ENCODE measurements around the gene PTPN5. TPM values are rescaled to one million over a fixed set of nuclear protein-coding genes. Genes with fewer than 3 reads are reported as not detected.

Gene PTPN5
- total RNA-seq, 5 donors from 2014 or later (not counting 1 experiment from before 2014, with no cell fraction given): 0.22 TPM; not detected in 4

DNA sequence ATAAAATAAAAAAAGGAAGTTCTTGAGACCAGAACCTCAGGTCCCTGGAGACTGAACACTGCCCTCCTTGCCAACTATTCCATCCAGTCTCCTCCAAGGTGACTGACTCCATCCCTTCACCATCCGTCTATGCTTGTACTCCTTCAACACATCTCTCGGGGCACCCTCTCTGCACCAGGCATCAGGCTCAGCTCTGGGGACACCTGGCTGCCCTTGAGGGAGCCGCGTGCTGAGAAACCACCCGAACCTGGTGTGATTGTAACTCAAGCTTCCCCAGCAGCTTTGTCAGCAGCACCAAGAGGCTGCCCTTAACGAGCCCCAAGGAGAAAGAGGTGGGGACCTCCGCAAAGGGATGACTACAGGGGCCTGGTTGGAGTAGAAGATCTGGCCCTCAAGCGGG is 1.7 kb downstream of the PTPN5 start:
- Histone ChIP-seq H3K4me3 (ENCODE audit: control insufficient read depth in 1 of 2, extremely low read depth in 1 of 2, low read length in 1 of 2) (no peak overlapping the region), H3K9me3 (no peaks in the 10 kb centered on the region), H3K27ac (ENCODE audit: low read length) (no peak overlapping the region), H3K27me3 (replicated peaks in 1 of 2; ENCODE audit: control insufficient read depth in 2 of 2, extremely low read depth in 1 of 2, insufficient read depth in 2 of 2, low read length in 1 of 2) (peaks cover 11 to 33% of the 10 kb centered on the region in 2 experiments), H3K4me1 (ENCODE audit: control insufficient read depth in 1 of 2, extremely low read depth in 1 of 2, insufficient read depth in 2 of 2, low read length in 2 of 2) (peaks cover 0 to 5% of the 10 kb centered on the region in 2 experiments), H3K36me3 (ENCODE audit: control insufficient read depth in 2 of 2, extremely low read depth in 1 of 2, insufficient read depth in 1 of 2, low read length in 1 of 2) (no peaks in the 10 kb centered on the region)
- Mint-ChIP-seq H3K9me3 (no peaks in the 10 kb centered on the region), H3K36me3 (no peaks in the 10 kb centered on the region), H3K4me3 (peak overlapping the region in 1 of 3 donors; percentile 17), H3K27me3 (peaks cover 45 to 63% of the 10 kb centered on the region in 2 donors), H3K4me1 (peaks cover 4 to 12% (median 5%) of the 10 kb centered on the region in 3 donors), H3K27ac (no peak overlapping the region)
- DNase-seq (no peak), ATAC-seq (replicated peaks in 1 of 4) (no peak)
- ChIA-PET CTCF (no interaction called here), POLR2A (no interaction called here)
- WGBS (ENCODE audit: insufficient coverage): 64% methylated on average over 7 of the region's 8 CpGs

DNA sequence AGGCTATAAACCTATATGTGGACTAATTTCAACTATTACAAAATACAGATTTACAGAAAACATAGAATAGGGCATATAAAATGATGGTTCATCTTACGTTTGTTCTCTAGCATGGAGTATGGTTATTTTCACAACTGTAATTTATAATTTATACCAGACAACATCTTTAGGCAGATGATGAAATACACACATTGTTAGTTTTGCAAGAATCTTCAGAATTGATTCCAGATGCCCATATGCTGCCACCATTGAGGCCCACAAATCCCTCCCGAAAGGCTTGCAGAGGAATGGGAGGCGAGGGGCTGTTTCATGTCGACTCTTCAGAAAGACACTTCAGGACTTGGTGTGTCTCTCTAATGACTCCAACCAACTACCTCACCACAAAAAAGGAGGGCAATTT is 6.2 kb downstream of the PTPN5 start:
- Mint-ChIP-seq H3K27ac (no peak overlapping the region), H3K4me1 (no peaks in the 10 kb centered on the region), H3K36me3 (no peaks in the 10 kb centered on the region), H3K9me3 (no peaks in the 10 kb centered on the region), H3K27me3 (peaks cover 27 to 29% of the 10 kb centered on the region in 2 donors), H3K4me3 (no peak overlapping the region)
- Histone ChIP-seq H3K36me3 (ENCODE audit: control insufficient read depth in 2 of 2, extremely low read depth in 1 of 2, insufficient read depth in 1 of 2, low read length in 1 of 2) (no peaks in the 10 kb centered on the region), H3K4me1 (ENCODE audit: control insufficient read depth in 1 of 2, extremely low read depth in 1 of 2, insufficient read depth in 2 of 2, low read length in 2 of 2) (no peaks in the 10 kb centered on the region), H3K9me3 (no peaks in the 10 kb centered on the region), H3K27me3 (replicated peaks in 1 of 2; ENCODE audit: control insufficient read depth in 2 of 2, extremely low read depth in 1 of 2, insufficient read depth in 2 of 2, low read length in 1 of 2) (peaks cover 8 to 11% of the 10 kb centered on the region in 2 experiments), H3K27ac (ENCODE audit: low read length) (no peak overlapping the region), H3K4me3 (ENCODE audit: control insufficient read depth in 1 of 2, extremely low read depth in 1 of 2, low read length in 1 of 2) (no peak overlapping the region)
- 83% methylated on average over 3 of the region's 4 CpGs for WGBS (ENCODE audit: insufficient coverage)
- DNase-seq (no peak), ATAC-seq (replicated peaks in 1 of 4) (no peak)
- POLR2A ChIA-PET: no interaction called here
- CTCF ChIA-PET: no interaction called here

DNA sequence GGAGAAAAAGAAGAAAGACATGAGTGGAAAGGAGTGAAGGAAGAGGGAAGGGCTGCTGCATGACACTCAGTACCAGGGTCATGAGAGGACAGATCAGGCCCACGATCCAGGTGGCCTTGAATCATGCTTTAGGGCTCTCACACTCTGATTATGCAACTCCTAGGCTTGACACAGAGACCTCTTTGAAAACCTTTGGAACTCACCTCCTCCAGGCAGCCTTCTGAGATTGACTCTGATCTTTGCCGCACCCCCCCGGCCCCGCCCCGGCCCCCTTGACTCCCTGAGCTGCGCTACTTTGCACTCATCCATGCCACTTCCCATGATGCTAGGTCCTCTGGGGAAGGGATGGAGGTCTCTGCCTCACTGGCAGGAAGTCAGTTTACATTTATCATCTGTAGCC is 10.7 kb downstream of the PTPN5 start:
- Histone ChIP-seq H3K4me3 (ENCODE audit: control insufficient read depth in 1 of 2, extremely low read depth in 1 of 2, low read length in 1 of 2) (no peak overlapping the region), H3K27ac (ENCODE audit: low read length) (no peak overlapping the region), H3K36me3 (ENCODE audit: control insufficient read depth in 2 of 2, extremely low read depth in 1 of 2, insufficient read depth in 1 of 2, low read length in 1 of 2) (no peaks in the 10 kb centered on the region), H3K27me3 (replicated peaks in 1 of 2; ENCODE audit: control insufficient read depth in 2 of 2, extremely low read depth in 1 of 2, insufficient read depth in 2 of 2, low read length in 1 of 2) (peaks cover 0 to 5% of the 10 kb centered on the region in 2 experiments), H3K4me1 (ENCODE audit: control insufficient read depth in 1 of 2, extremely low read depth in 1 of 2, insufficient read depth in 2 of 2, low read length in 2 of 2) (peaks cover 0 to 7% of the 10 kb centered on the region in 2 experiments), H3K9me3 (no peaks in the 10 kb centered on the region)
- Mint-ChIP-seq H3K27me3 (peaks cover 0 to 2% of the 10 kb centered on the region in 2 donors), H3K9me3 (peaks cover 0 to 8% (median 3%) of the 10 kb centered on the region in 3 donors), H3K4me1 (peaks cover 9 to 11% (median 11%) of the 10 kb centered on the region in 3 donors), H3K36me3 (no peaks in the 10 kb centered on the region), H3K4me3 (no peak overlapping the region), H3K27ac (no peak overlapping the region)
- POLR2A ChIA-PET: no interaction called here
- DNase-seq: no peak
- ATAC-seq (replicated peaks in 1 of 4): no peak
- 50% methylated on average over 1 of the region's 6 CpGs for WGBS (ENCODE audit: insufficient coverage)
- CTCF ChIA-PET: no interaction called here

DNA sequence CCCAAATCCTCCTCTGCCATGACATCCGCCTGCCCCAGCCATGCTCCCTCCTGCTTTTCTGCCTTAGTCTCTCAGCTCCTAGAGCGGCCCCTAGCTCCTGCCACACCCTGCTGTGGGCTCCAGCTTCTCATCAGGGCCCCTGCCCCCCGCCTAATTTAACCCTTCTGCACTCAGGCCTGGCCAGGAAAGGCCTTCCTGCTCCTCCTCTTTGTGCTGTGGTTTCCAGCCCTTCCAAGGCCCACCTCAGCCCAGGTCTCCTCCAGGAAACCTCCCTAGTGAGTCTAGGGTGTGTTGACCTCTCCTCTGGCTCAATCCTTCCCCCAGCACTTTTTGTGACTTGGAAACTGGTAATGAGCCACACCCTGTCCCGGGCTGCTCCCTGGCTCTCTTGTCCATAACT is 11.3 kb downstream of the PTPN5 start:
- Mint-ChIP-seq H3K4me1 (peaks cover 9 to 11% (median 11%) of the 10 kb centered on the region in 3 donors), H3K36me3 (no peaks in the 10 kb centered on the region), H3K4me3 (no peak overlapping the region), H3K9me3 (peaks cover 0 to 8% (median 3%) of the 10 kb centered on the region in 3 donors), H3K27me3 (peaks cover 0 to 2% of the 10 kb centered on the region in 2 donors), H3K27ac (no peak overlapping the region)
- H3K27ac ChIP-seq (ENCODE audit: low read length): no peak overlapping the region
- 84% methylated on average over 3 of the region's 4 CpGs for WGBS (ENCODE audit: insufficient coverage)
- ChIA-PET CTCF (interaction anchor here in 1 of 2 donors (0.7 kb wide), 1 partner anchor 16 kb away, joined by 3 read pairs; no protein-coding TSS in a partner anchor), POLR2A (no interaction called here)
- DNase-seq: no peak
- ATAC-seq (replicated peaks in 1 of 4): no peak
- H3K4me1 ChIP-seq (ENCODE audit: control insufficient read depth in 1 of 2, extremely low read depth in 1 of 2, insufficient read depth in 2 of 2, low read length in 2 of 2): peaks cover 0 to 7% of the 10 kb centered on the region in 2 experiments
- H3K27me3 ChIP-seq (replicated peaks in 1 of 2; ENCODE audit: control insufficient read depth in 2 of 2, extremely low read depth in 1 of 2, insufficient read depth in 2 of 2, low read length in 1 of 2): peaks cover 0 to 9% of the 10 kb centered on the region in 2 experiments
- no peaks in the 10 kb centered on the region for H3K9me3 ChIP-seq
- H3K36me3 ChIP-seq (ENCODE audit: control insufficient read depth in 2 of 2, extremely low read depth in 1 of 2, insufficient read depth in 1 of 2, low read length in 1 of 2): no peaks in the 10 kb centered on the region
- no peak overlapping the region for H3K4me3 ChIP-seq (ENCODE audit: control insufficient read depth in 1 of 2, extremely low read depth in 1 of 2, low read length in 1 of 2)

DNA sequence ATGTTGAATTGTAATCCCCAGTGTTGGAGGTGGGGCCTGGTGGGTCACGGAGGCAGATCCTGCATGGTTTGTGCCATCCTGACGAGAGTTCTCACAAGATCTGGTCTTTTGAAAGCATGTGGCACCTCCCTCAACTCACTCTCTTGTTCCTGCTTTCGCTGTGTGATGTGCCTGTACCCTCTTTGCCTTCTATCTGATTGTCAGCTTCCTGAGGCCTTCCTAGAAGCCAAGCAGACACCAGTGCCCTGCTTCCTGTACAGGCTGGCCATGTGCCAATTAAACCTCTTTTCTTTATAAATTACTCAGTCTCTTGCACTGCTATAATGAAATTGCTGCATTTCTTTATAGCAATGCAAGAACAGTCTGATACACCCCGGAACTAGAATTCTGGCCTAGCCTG is 13.1 kb downstream of the PTPN5 start:
- H3K4me3 Mint-ChIP-seq: no peak overlapping the region
- H3K36me3 Mint-ChIP-seq: no peaks in the 10 kb centered on the region
- no peaks in the 10 kb centered on the region for H3K27me3 Mint-ChIP-seq
- DNase-seq: no peak
- H3K9me3 Mint-ChIP-seq: peaks cover 0 to 8% (median 3%) of the 10 kb centered on the region in 3 donors
- ChIA-PET CTCF (no interaction called here), POLR2A (no interaction called here)
- H3K27ac ChIP-seq (ENCODE audit: low read length): no peak overlapping the region
- H3K4me3 ChIP-seq (ENCODE audit: control insufficient read depth in 1 of 2, extremely low read depth in 1 of 2, low read length in 1 of 2): no peak overlapping the region
- H3K4me1 ChIP-seq (ENCODE audit: control insufficient read depth in 1 of 2, extremely low read depth in 1 of 2, insufficient read depth in 2 of 2, low read length in 2 of 2): peaks cover 0 to 7% of the 10 kb centered on the region in 2 experiments
- 47% methylated on average over 3 of the region's 4 CpGs for WGBS (ENCODE audit: insufficient coverage)
- H3K36me3 ChIP-seq (ENCODE audit: control insufficient read depth in 2 of 2, extremely low read depth in 1 of 2, insufficient read depth in 1 of 2, low read length in 1 of 2): no peaks in the 10 kb centered on the region
- no peaks in the 10 kb centered on the region for H3K9me3 ChIP-seq
- ATAC-seq (replicated peaks in 1 of 4): no peak
- peak overlapping the region in 1 of 2 donors; percentile 58 for H3K27ac Mint-ChIP-seq
- peaks cover 9 to 11% (median 11%) of the 10 kb centered on the region in 3 donors for H3K4me1 Mint-ChIP-seq
- peaks cover 0 to 10% of the 10 kb centered on the region in 2 experiments for H3K27me3 ChIP-seq (replicated peaks in 1 of 2; ENCODE audit: control insufficient read depth in 2 of 2, extremely low read depth in 1 of 2, insufficient read depth in 2 of 2, low read length in 1 of 2)

DNA sequence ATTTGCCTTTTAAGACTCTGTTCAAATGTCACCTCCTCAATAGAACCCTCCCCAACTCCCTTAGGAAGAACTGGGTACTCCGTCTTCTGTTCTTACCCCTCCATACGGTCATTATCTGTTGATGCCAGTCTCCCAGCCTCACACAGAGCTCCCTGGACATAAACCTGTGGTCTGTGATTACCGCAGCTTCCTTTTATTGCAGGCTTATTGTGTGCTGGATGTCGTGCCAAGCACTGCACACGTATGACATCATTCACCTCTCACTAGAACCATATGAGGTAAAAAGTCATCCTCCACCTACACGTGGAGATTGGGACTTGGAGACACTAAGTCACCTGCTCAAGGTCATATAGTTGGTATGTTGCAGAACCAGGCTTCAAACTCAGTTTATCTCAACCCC is 15.3 kb downstream of the PTPN5 start:
- DNase-seq (no peak), ATAC-seq (replicated peaks in 1 of 4) (no peak)
- CTCF ChIA-PET: no interaction called here
- Histone ChIP-seq H3K36me3 (ENCODE audit: control insufficient read depth in 2 of 2, extremely low read depth in 1 of 2, insufficient read depth in 1 of 2, low read length in 1 of 2) (no peaks in the 10 kb centered on the region), H3K27ac (ENCODE audit: low read length) (no peak overlapping the region), H3K27me3 (replicated peaks in 1 of 2; ENCODE audit: control insufficient read depth in 2 of 2, extremely low read depth in 1 of 2, insufficient read depth in 2 of 2, low read length in 1 of 2) (peaks cover 0 to 19% of the 10 kb centered on the region in 2 experiments), H3K9me3 (no peaks in the 10 kb centered on the region), H3K4me1 (ENCODE audit: control insufficient read depth in 1 of 2, extremely low read depth in 1 of 2, insufficient read depth in 2 of 2, low read length in 2 of 2) (peaks cover 0 to 7% of the 10 kb centered on the region in 2 experiments), H3K4me3 (ENCODE audit: control insufficient read depth in 1 of 2, extremely low read depth in 1 of 2, low read length in 1 of 2) (no peak overlapping the region)
- H3K27me3 Mint-ChIP-seq: peaks cover 11% of the 10 kb centered on the region in 2 donors
- no peak overlapping the region for H3K4me3 Mint-ChIP-seq
- 100% methylated on average over 2 of the region's 6 CpGs for WGBS (ENCODE audit: insufficient coverage)
- H3K27ac Mint-ChIP-seq: no peak overlapping the region
- H3K4me1 Mint-ChIP-seq: peaks cover 9 to 11% (median 11%) of the 10 kb centered on the region in 3 donors
- POLR2A ChIA-PET: interaction anchor here in 1 of 2 donors (0.6 kb wide), 1 partner anchor 244 kb away, joined by 3 read pairs; no protein-coding TSS in a partner anchor
- H3K36me3 Mint-ChIP-seq: no peaks in the 10 kb centered on the region
- peaks cover 0 to 8% (median 3%) of the 10 kb centered on the region in 3 donors for H3K9me3 Mint-ChIP-seq

Data from T-cell (primary cell).